ENCODE results near the gene KRT82. TPM values are rescaled to one million over a fixed set of nuclear protein-coding genes. Genes with fewer than 3 reads are reported as not detected.
A peak's percentile ranks its signal among the peaks of the same experiment; 100 is the strongest.

The KRT82 gene
- total RNA-seq, 1 experiment from 2014 or later: not detected

DNA sequence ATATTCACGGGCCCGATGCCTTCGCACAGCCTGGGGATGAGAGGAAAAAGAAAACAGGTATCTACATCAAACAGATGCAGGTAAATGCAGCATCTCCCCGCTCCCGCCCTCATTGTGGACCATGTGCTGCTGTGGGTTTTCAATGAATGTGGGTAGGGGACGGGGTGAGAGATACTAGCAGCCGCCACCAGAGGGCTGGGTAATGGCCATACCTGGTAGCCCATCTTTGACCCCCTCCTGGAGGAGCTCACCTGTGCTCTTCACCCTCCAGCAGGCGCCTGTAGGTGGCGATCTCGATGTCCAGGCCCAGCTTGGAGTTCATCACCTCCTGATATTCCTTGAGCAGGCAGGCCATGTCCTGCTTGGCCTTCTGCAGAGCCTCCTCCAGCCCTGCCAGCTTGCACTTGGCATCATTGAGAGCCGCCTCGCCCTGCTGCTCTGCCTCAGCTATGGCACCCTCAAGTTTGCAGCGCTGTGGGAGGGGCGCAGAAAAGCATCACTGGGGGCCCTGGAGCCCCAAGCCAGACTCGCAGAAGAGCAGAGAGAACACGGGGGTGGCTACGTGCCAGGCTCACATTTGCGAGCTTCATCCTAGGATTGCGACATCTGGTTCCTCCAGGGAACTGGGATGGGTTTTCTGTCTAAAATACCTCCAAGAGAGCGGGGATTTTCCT lies 10.2 kb downstream of the KRT82 start:
- DNase-seq (ENCODE audit: low read depth): no peak
- in situ Hi-C loops (cut with HindIII; ENCODE audit: low pct_unique_long_range_greater_than_20kb, low sequenced_read_pairs): no loop called here

- in situ Hi-C loops (cut with HindIII; ENCODE audit: low pct_unique_long_range_greater_than_20kb, low sequenced_read_pairs): no loop called here
- DNase-seq (ENCODE audit: low read depth): no peak
Observed at GRCh38 chr12:52394836-52395405, 11.2 kb downstream of the KRT82 start.

- DNase-seq (ENCODE audit: low read depth): no peak
- in situ Hi-C loops (cut with HindIII; ENCODE audit: low pct_unique_long_range_greater_than_20kb, low sequenced_read_pairs): no loop called here
Observed at GRCh38 chr12:52392465-52393007, 13.6 kb downstream of the KRT82 start.

GRCh38 chr12:52391618-52392002 lies 14.5 kb downstream of the KRT82 start:
- DNase-seq (ENCODE audit: low read depth): no peak
- in situ Hi-C loops (cut with HindIII; ENCODE audit: low pct_unique_long_range_greater_than_20kb, low sequenced_read_pairs): no loop called here

- in situ Hi-C loops (cut with HindIII; ENCODE audit: low pct_unique_long_range_greater_than_20kb, low sequenced_read_pairs): no loop called here
- DNase-seq (ENCODE audit: low read depth): no peak
Observed at GRCh38 chr12:52390739-52391617, 15.2 kb downstream of the KRT82 start.

DNA sequence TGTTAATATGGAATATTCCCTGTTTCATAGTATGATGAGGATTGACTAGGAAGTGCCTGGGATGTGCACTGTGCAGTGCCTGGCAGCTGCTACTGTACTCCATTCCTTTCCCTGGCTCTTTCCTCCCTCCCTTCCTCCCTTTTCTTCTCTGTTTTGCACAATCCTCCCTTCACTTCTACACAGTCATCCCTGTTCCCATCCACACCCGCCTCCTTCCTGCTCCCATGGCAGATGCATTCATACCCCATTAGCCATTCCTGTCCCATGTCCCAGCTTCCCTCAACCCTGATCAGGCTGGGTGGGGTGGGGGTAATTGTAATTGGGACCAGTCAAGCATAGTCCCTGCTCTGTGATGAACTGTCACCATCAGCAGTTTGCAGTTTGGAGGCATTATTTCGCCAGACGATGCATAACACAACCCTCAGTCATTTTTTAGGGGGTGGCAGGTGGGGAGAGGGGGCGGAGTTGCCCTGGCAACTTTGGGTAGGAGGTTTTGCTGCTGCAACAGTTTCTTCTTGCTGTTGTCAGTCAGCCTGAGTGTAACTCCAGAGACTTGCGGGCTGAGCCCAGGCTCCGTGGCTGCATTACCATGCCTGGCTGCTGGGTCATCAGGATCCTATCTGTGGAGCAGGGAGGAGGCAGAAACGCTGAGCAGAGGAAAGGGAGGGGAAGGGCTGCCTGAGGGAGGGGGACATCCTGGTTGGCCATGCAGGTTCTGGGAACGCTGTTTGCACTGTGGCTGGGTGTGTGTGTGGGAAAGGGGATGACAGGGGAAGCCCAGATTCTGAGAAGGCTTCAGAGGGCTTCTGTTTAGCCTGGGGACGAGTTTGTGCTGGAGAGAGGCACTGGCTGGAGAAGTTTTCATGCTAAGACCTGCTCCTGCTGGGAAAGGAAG lies 16.6 kb downstream of the KRT82 start:
- in situ Hi-C loops (cut with HindIII; ENCODE audit: low pct_unique_long_range_greater_than_20kb, low sequenced_read_pairs): no loop called here
- DNase-seq (ENCODE audit: low read depth): no peak

DNA sequence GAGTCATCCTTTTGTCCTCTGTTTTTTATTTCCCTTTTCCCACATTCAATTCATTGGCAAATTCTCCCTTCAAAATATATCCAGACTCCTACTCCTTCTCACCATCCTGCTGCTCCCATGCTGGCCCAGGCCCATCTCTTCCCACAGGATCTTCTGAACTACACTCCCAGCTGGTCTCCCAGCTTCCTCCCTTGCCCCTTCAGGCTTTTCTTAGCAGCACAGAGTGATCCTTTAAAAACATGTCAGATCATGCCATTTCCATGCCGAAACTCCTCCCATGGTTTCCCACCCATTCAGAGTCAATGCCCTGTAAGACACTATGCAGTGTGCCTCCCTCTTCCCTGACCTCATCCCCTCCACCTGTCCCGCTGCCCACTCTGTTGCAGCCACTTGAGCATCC lies 18.3 kb downstream of the KRT82 start:
- no peak for DNase-seq (ENCODE audit: low read depth)
- in situ Hi-C loops (cut with HindIII; ENCODE audit: low pct_unique_long_range_greater_than_20kb, low sequenced_read_pairs): no loop called here

GRCh38 chr12:52385226-52385702 lies 20.9 kb downstream of the KRT82 start, which contains the start of gene KRT84:
Gene KRT84 (minus strand): TSS chr12:52385652. CDS start chr12:52385585, 67 bp downstream.
- in situ Hi-C loops (cut with HindIII; ENCODE audit: low pct_unique_long_range_greater_than_20kb, low sequenced_read_pairs): no loop called here
- DNase-seq (ENCODE audit: low read depth): no peak

GRCh38 chr12:52383331-52383730 lies 22.8 kb downstream of the KRT82 start:
- in situ Hi-C loops (cut with HindIII; ENCODE audit: low pct_unique_long_range_greater_than_20kb, low sequenced_read_pairs): no loop called here

DNA sequence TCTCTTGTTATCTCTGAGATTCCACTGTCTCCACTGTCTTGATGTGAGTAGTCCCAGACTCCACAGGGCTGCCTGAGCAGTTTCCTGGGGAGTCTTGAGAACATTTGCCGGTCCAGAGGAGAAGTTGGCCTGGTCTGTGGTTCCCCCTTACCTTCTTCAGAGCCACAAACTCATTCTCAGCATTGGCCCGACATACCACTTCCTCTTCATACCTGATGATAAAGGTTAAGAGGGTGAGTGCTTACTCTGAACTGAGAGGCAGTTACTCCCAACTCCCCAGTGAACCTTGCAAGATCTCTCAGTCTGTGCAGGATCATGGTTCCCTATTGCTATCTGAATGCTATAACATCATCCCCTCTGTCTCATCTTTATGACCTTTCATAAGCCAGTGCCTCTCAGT lies 23.3 kb downstream of the KRT82 start:
- no peak for DNase-seq (ENCODE audit: low read depth)
- in situ Hi-C loops (cut with HindIII; ENCODE audit: low pct_unique_long_range_greater_than_20kb, low sequenced_read_pairs): no loop called here

More at GRCh38 chr12:52383331-52383730, 22.8 kb downstream of the KRT82 start:
- no peak for DNase-seq (ENCODE audit: low read depth)

GRCh38 chr12:52381206-52381605 lies 24.9 kb downstream of the KRT82 start:
- in situ Hi-C loops (cut with HindIII; ENCODE audit: low pct_unique_long_range_greater_than_20kb, low sequenced_read_pairs): no loop called here

DNA sequence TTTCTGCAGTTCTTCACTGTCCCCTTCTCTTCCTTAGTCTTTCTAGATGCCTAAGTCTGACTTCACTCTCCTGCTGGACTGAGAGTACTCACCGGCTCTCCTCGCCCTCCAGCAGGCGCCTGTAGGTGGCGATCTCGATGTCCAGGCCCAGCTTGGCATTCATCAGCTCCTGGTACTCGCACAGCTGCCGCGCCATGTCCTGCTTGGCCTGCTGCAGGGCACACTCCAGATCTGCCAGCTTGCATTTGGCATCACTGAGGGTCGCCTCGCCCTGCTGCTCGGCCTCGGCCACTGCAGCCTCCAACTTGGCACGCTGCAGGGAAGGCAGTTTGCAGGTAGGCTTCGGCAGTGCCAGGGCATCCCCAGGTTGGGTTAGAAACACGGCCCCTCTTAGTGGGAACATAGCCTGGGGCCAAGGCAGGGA lies 25.9 kb downstream of the KRT82 start:
- in situ Hi-C loops (cut with HindIII; ENCODE audit: low pct_unique_long_range_greater_than_20kb, low sequenced_read_pairs): no loop called here
- no peak for DNase-seq (ENCODE audit: low read depth)

More at GRCh38 chr12:52381206-52381605, 24.9 kb downstream of the KRT82 start:
- no peak for DNase-seq (ENCODE audit: low read depth)

DNA sequence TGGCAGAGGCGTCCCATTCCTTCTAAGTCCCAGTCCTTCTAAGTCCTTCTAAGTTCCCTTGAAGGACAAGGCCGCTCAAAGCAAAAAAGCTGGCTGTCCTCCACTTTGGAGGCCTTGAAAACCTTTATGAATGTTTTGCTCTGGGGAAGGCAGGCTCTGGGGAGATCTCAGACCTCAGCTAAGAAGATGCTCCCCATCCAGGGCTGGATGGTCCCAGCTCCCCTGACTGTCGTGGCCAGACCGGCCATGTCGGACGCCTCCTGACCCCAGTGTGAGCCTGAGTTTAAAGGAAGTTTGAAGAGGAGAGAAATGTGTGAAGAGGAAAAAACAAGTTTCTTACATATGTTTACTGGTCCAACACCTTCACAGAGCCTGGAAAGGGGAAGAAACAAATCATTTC lies 26.6 kb downstream of the KRT82 start:
- in situ Hi-C loops (cut with HindIII; ENCODE audit: low pct_unique_long_range_greater_than_20kb, low sequenced_read_pairs): no loop called here
- DNase-seq (ENCODE audit: low read depth): no peak

DNA sequence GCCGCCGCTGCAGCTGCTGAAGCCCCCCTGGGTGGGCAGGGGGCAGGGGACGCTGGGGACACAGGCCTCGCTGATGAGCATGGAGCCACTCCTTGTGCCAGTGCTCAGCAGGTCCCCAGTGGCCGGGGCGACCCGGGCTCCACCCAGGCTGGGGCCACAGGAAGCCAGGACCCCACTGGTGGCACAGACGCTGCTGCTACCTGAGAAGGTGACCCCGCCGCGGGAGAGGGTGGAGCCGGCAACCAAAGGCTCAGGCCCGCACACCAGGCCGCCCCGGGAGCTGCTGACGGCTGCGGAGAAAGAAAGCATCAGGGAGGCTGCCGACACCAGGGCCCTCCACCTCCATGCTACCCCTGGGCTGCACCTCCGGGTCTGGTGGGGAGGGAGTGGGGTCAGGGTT lies 28.0 kb downstream of the KRT82 start:
- in situ Hi-C loops (cut with HindIII; ENCODE audit: low pct_unique_long_range_greater_than_20kb, low sequenced_read_pairs): no loop called here
- no peak for DNase-seq (ENCODE audit: low read depth)

GRCh38 chr12:52377266-52377665 lies 28.9 kb downstream of the KRT82 start:
- no peak for DNase-seq (ENCODE audit: low read depth)
- in situ Hi-C loops (cut with HindIII; ENCODE audit: low pct_unique_long_range_greater_than_20kb, low sequenced_read_pairs): no loop called here

GRCh38 chr12:52372216-52373154 lies 33.6 kb downstream of the KRT82 start:
- peak; percentile 82 for DNase-seq (ENCODE audit: low read depth)
- in situ Hi-C loops (cut with HindIII; ENCODE audit: low pct_unique_long_range_greater_than_20kb, low sequenced_read_pairs): no loop called here

GRCh38 chr12:52371716-52372115 lies 34.4 kb downstream of the KRT82 start:
- no peak for DNase-seq (ENCODE audit: low read depth)
- in situ Hi-C loops (cut with HindIII; ENCODE audit: low pct_unique_long_range_greater_than_20kb, low sequenced_read_pairs): no loop called here

Measured in Caki2 (cell line).